Testis (tissue), 2 donors: Measurements from ENCODE around the gene ILF2.

ENCODE experiments used
- POLR2A ChIP-seq: fragments of 450-650 bp; IDR thresholded peaks from one replicate; pipeline ENCODE4 v1.6.1; 2017; ENCODE audit warnings: antibody characterized with exemption, mild to moderate bottlenecking, moderate library complexity
- TF ChIP-seq, protein P1 (sequence below), 3 experiments: fragments of 450-650 bp in 2 of 3; fragments of 200-600 bp in 1 of 3; sonication (generic) in 1 of 3; IDR thresholded peaks; one replicate each; pipeline ENCODE4 v1.5.1; 2016 to 2019; ENCODE audit warnings: antibody characterized with exemption in 3 of 3, mild to moderate bottlenecking in 2 of 3, moderate library complexity in 1 of 3

DNA sequence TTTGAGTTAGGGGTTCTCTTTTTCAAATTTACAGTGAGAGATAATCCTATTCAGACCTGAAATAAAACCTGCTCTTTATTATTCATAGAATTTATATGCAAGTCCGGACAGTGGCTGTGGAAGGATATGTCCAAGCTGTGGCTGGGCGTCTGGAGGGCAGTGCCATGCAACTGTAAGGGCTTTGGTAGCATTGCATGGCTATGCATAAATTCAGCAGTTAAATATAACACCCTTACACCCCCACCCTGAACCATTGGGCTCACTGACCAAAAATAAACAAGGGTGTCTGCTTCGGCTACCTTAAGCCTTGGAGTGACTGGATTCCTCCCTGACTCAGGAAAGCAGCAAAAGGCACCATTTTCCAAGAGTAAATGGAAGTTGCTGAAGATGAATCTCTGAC, 31.5 kb downstream of the ILF2 start:
- TF ChIP-seq, protein P1, sequence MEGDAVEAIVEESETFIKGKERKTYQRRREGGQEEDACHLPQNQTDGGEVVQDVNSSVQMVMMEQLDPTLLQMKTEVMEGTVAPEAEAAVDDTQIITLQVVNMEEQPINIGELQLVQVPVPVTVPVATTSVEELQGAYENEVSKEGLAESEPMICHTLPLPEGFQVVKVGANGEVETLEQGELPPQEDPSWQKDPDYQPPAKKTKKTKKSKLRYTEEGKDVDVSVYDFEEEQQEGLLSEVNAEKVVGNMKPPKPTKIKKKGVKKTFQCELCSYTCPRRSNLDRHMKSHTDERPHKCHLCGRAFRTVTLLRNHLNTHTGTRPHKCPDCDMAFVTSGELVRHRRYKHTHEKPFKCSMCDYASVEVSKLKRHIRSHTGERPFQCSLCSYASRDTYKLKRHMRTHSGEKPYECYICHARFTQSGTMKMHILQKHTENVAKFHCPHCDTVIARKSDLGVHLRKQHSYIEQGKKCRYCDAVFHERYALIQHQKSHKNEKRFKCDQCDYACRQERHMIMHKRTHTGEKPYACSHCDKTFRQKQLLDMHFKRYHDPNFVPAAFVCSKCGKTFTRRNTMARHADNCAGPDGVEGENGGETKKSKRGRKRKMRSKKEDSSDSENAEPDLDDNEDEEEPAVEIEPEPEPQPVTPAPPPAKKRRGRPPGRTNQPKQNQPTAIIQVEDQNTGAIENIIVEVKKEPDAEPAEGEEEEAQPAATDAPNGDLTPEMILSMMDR (IDR thresholded peaks at IDR 0.05), result no peak
- TF ChIP-seq POLR2A, result no peak
